ENCODE results near the gene GNAZ. TPM values are rescaled to one million over a fixed set of nuclear protein-coding genes. Genes with fewer than 3 reads are reported as not detected.

Gene GNAZ
- total and polyA plus RNA-seq, 2 of the 8 experiments (the other 6 are each of a cell fraction or from before 2014, with no cell fraction given) = 6.6 to 9.6 TPM

DNA sequence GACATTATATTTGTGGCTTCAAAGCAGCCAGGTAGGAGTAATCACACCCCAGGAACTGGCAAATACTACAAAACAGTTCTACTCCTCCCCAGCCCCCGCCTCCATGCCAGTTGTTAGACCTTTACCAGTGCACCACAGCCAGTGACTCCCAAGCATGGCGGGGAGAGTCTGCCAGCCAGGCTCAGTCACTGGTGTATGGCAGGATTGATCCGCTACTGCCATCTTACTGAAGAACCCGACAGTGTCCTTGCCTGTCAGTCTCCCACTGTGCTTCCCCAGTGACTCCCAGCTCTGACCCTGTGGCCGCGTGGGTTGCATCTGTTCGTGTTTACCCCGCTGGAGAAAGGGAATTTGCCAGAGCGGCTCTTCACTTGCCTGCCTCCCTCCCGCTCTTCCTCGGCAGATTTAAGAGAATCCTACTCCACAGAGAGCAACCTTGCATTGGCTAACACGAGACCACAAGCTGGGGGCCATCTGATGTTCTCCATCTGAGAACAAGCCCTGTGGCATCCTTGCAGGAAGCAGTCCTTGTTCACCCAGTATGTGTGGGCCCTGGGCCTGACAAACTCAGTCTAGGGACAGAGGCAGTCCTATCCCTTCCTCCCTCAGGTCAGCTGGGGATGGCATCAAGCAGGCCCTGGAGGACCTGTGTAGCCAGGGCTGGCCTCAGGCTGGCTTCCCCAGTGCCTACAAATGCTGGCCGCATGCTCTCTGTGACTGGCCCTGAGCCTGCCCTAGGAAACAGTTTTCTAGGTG lies 33.1 kb downstream of the GNAZ start:
- H3K23ac ChIP-seq (ENCODE audit: insufficient read length) = no peak overlapping the region
- H4K20me1 ChIP-seq (replicated peaks in 1 of 2; ENCODE audit: control insufficient read depth in 1 of 2, insufficient read depth in 2 of 2, low read length in 2 of 2) = peaks cover 0 to 10% of the 10 kb centered on the region in 2 experiments
- no peaks in the 10 kb centered on the region for H3K9me3 ChIP-seq (ENCODE audit: insufficient read depth in 2 of 2, low read depth in 1 of 2, low read length in 1 of 2)
- H2AFZ ChIP-seq (ENCODE audit: low read length) = no peak overlapping the region
- no peak overlapping the region for H3K4me2 ChIP-seq (ENCODE audit: insufficient read depth in 1 of 2, low read depth in 2 of 2, low read length in 2 of 2)
- no peaks in the 10 kb centered on the region for H3K79me1 ChIP-seq (ENCODE audit: low read depth, low read length)
- no peak overlapping the region for H2BK120ac ChIP-seq (replicated peaks; ENCODE audit: low read depth, low read length)
- H3K27me3 ChIP-seq (replicated peaks in 1 of 4; ENCODE audit: control insufficient read depth in 3 of 4, extremely low read depth in 1 of 4, insufficient read depth in 3 of 4, low read length in 3 of 4) = no peaks in the 10 kb centered on the region; a peak in 3 of 7 replicates
- DNase-seq (ENCODE audit: low read depth in 1 of 2, low spot score in 2 of 2) (no peak), FAIRE-seq (no peak)
- ChIA-PET POLR2A (ENCODE audit: partially characterized antibody) (no interaction called here), CTCF (ENCODE audit: partially characterized antibody) (interaction anchor here (0.6 to 1.7 kb wide), 8 partner anchors 10 to 179 kb away, joined by 3 to 5 read pairs (median 3); no protein-coding TSS in a partner anchor)
- TF ChIP-seq CBX5 (IDR thresholded peaks at IDR 0.05; ENCODE audit: low read depth, low read length) (no peak), JUND (IDR thresholded peaks at IDR 0.05; ENCODE audit: low read length) (no peak), SP2 (IDR thresholded peaks at IDR 0.05; ENCODE audit: low read length) (no peak)
- TF ChIP-seq, protein P1, sequence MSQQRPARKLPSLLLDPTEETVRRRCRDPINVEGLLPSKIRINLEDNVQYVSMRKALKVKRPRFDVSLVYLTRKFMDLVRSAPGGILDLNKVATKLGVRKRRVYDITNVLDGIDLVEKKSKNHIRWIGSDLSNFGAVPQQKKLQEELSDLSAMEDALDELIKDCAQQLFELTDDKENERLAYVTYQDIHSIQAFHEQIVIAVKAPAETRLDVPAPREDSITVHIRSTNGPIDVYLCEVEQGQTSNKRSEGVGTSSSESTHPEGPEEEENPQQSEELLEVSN (IDR thresholded peaks at IDR 0.05) = no peak
- no peak overlapping the region for H2BK20ac ChIP-seq (ENCODE audit: low read length)
- H3K4ac ChIP-seq (replicated peaks; ENCODE audit: insufficient read length, low read depth, low read length) = no peak overlapping the region
- no peaks in the 10 kb centered on the region for H3K23me2 ChIP-seq (ENCODE audit: low read depth, low read length)
- H3K36me3 ChIP-seq (ENCODE audit: control insufficient read depth in 2 of 4, insufficient read depth in 4 of 4, low read length in 3 of 4) = no peaks in the 10 kb centered on the region
- H2BK12ac ChIP-seq (ENCODE audit: low read depth, low read length) = no peak overlapping the region
- H2AK5ac ChIP-seq (ENCODE audit: low read depth, low read length) = no peak overlapping the region
- H2BK15ac ChIP-seq (ENCODE audit: low read length) = no peak overlapping the region
- H2BK5ac ChIP-seq (ENCODE audit: low read depth, low read length) = no peak overlapping the region
- 89% methylated on average over 12 of the region's 13 CpGs; no CpG with 5 or more reads in 1 of the 2 experiments for WGBS, 2 experiments (ENCODE audit: extremely low coverage in 1 of 2, insufficient coverage in 1 of 2, insufficient read length in 1 of 2, insufficient replicate concordance in 2 of 2, low coverage in 1 of 2, low lambda C conversion rate in 2 of 2, missing lambda C conversion rate in 1 of 2)
- H3K27ac ChIP-seq (ENCODE audit: low read depth, low read length) = no peak overlapping the region
- H4K5ac ChIP-seq (ENCODE audit: insufficient read length, low read depth, low read length) = no peak overlapping the region
- H3K56ac ChIP-seq (replicated peaks; ENCODE audit: insufficient read length, low read depth, low read length) = no peak overlapping the region
- no peak overlapping the region for H3K18ac ChIP-seq (ENCODE audit: extremely low read depth, low read length)
- no peak overlapping the region for H3K9ac ChIP-seq (replicated peaks in 1 of 4; ENCODE audit: extremely low read depth in 1 of 4, low read depth in 3 of 4, low read length in 3 of 4)
- H3K4me1 ChIP-seq (replicated peaks in 1 of 4; ENCODE audit: control insufficient read depth in 3 of 4, insufficient read depth in 4 of 4, low read length in 3 of 4) = no peaks in the 10 kb centered on the region
- H3K79me2 ChIP-seq (ENCODE audit: control insufficient read depth in 1 of 2, insufficient read depth in 2 of 2, low read length in 2 of 2) = no peaks in the 10 kb centered on the region
- no peak overlapping the region for H3K4me3 ChIP-seq (ENCODE audit: extremely low read depth in 1 of 4, insufficient read depth in 2 of 4, low read depth in 3 of 4, low read length in 4 of 4)
- H4K91ac ChIP-seq (replicated peaks; ENCODE audit: insufficient read length, low read length) = no peak overlapping the region
- no peak overlapping the region for H4K8ac ChIP-seq (ENCODE audit: extremely low read depth, insufficient read depth, low read length)
- no peak overlapping the region for H3K14ac ChIP-seq (ENCODE audit: insufficient read length)
